Head of caudate nucleus (tissue), 42 donors: Measurements from ENCODE around the gene UBN2.

Experiments
- DNase-seq, 42 donors: peaks; one replicate each; pipeline versions ENCODE4 v3.0.0 to v3.0.0-alpha.2; 2020 to 2021; ENCODE audit warnings: mixed read lengths in 7 of 42
- intact Hi-C: fragments of 100-400 bp; cut with DNase I; formaldehyde crosslinking; loops from one replicate; pipeline ENCODE4 v1.15.0; 2022

Gene UBN2

GRCh38 chr7:139230023-139230422 lies 1.0 kb upstream of the UBN2 start:
- intact Hi-C loops, result loop anchor here (5.0 kb wide), 2 partner anchors 98 to 112 kb away; partner anchors contain the start of gene FMC1
- DNase-seq, result no peak

- intact Hi-C loops, result loop anchor here (5.0 kb wide), 2 partner anchors 98 to 112 kb away; partner anchors contain the start of gene FMC1
- no peak for DNase-seq
Observed at GRCh38 chr7:139230484-139230773, 608 bp upstream of the UBN2 start.

- intact Hi-C loops, result loop anchor here (5.0 kb wide), 2 partner anchors 99 to 111 kb away; partner anchors contain the start of gene FMC1
Observed at GRCh38 chr7:139231513-139232376, 708 bp downstream of the UBN2 start.

GRCh38 chr7:139232377-139232717 lies 1.3 kb downstream of the UBN2 start:
- no peak for DNase-seq
- intact Hi-C loops, result loop anchor here (5.0 kb wide), 2 partner anchors 100 to 110 kb away; partner anchors contain the start of gene FMC1

More at GRCh38 chr7:139231513-139232376, 708 bp downstream of the UBN2 start:
- DNase-seq, result peak in 41 of 42 donors; percentile 2 to 70 (median 35)

GRCh38 chr7:139232904-139233303 lies 1.9 kb downstream of the UBN2 start:
- intact Hi-C loops, result loop anchor here (5.0 kb wide), 2 partner anchors 101 to 109 kb away; partner anchors contain the start of gene FMC1
- no peak for DNase-seq

GRCh38 chr7:139241258-139241657 lies 10.2 kb downstream of the UBN2 start:
- DNase-seq, result no peak
- intact Hi-C loops, result no loop called here

- DNase-seq, result no peak
- intact Hi-C loops, result no loop called here
Observed at GRCh38 chr7:139242741-139243281, 11.8 kb downstream of the UBN2 start.

GRCh38 chr7:139245401-139245800 lies 14.4 kb downstream of the UBN2 start:
- intact Hi-C loops, result no loop called here
- DNase-seq, result no peak

GRCh38 chr7:139246494-139246893 lies 15.5 kb downstream of the UBN2 start:
- no peak for DNase-seq
- intact Hi-C loops, result no loop called here

GRCh38 chr7:139246905-139247304 lies 15.9 kb downstream of the UBN2 start:
- intact Hi-C loops, result no loop called here
- no peak for DNase-seq

- intact Hi-C loops, result no loop called here
- no peak for DNase-seq
Observed at GRCh38 chr7:139249179-139249810, 18.3 kb downstream of the UBN2 start.

- intact Hi-C loops, result no loop called here
Observed at GRCh38 chr7:139252451-139252850, 21.4 kb downstream of the UBN2 start.

GRCh38 chr7:139254281-139254680 lies 23.2 kb downstream of the UBN2 start:
- intact Hi-C loops, result no loop called here

More at GRCh38 chr7:139252451-139252850, 21.4 kb downstream of the UBN2 start:
- DNase-seq, result no peak

GRCh38 chr7:139254728-139255127 lies 23.7 kb downstream of the UBN2 start:
- no peak for DNase-seq
- intact Hi-C loops, result no loop called here

More at GRCh38 chr7:139254281-139254680, 23.2 kb downstream of the UBN2 start:
- no peak for DNase-seq

- DNase-seq, result no peak
- intact Hi-C loops, result no loop called here
Observed at GRCh38 chr7:139255290-139255689, 24.3 kb downstream of the UBN2 start.

GRCh38 chr7:139259142-139259541 lies 28.1 kb downstream of the UBN2 start:
- intact Hi-C loops, result no loop called here

GRCh38 chr7:139264220-139264619 lies 33.2 kb downstream of the UBN2 start:
- no peak for DNase-seq
- intact Hi-C loops, result no loop called here

More at GRCh38 chr7:139259142-139259541, 28.1 kb downstream of the UBN2 start:
- DNase-seq, result no peak

- DNase-seq, result no peak
- intact Hi-C loops, result no loop called here
Observed at GRCh38 chr7:139265673-139266072, 34.6 kb downstream of the UBN2 start.

GRCh38 chr7:139271718-139272628 lies 40.9 kb downstream of the UBN2 start:
- intact Hi-C loops, result no loop called here
- DNase-seq, result no peak
